PFSK-1 (cell line): ENCODE measurements around the gene BRCC3. TPM values are rescaled to one million over a fixed set of nuclear protein-coding genes. Genes with fewer than 3 reads are reported as not detected.
A peak's percentile ranks its signal among the peaks of the same experiment; 100 is the strongest.

Source experiments
- FOXP2 ChIP-seq: optimal IDR thresholded peaks from 2 replicates; pipeline ENCODE3; 2011; ENCODE audit warnings: borderline replicate concordance, control low read depth, inconsistent platforms; ENCODE audit not compliant: insufficient read depth; ENCODE audit errors: extremely low read length, extremely low read depth
- POLR2AphosphoS5 ChIP-seq: IDR thresholded peaks from 2 replicates; pipeline ENCODE4 v1.6.1; 2012; ENCODE audit warnings: low read depth, mild to moderate bottlenecking, control low read depth, low read length, moderate library complexity
- REST ChIP-seq, 2 experiments: IDR thresholded peaks; 2 replicates each; pipeline versions ENCODE4 v1.6.1 to v1.8.0; 2011 to 2012; ENCODE audit warnings: low read depth in 2 of 2, low read length in 2 of 2, control low read depth in 1 of 2, inconsistent platforms in 1 of 2, mild to moderate bottlenecking in 1 of 2, moderate library complexity in 1 of 2; ENCODE audit not compliant: insufficient read depth in 1 of 2
- SIN3A ChIP-seq: IDR thresholded peaks from 2 replicates; pipeline ENCODE4 v1.6.1; 2012; ENCODE audit warnings: mild to moderate bottlenecking, low read length, moderate library complexity, borderline replicate concordance; ENCODE audit not compliant: insufficient read depth
- TAF1 ChIP-seq: IDR thresholded peaks from 2 replicates; pipeline ENCODE4 v1.6.1; 2012; ENCODE audit warnings: low read length, control low read depth, borderline replicate concordance; ENCODE audit not compliant: insufficient read depth
- polyA plus RNA-seq: library from polyadenylated mRNA; unstranded; fragments of >200 nt; gene quantifications from one replicate; pipeline ENCODE4 v1.2.1, GENCODE V29; 2012; ENCODE audit warnings: low read depth, missing spikeins; ENCODE audit not compliant: insufficient read length

The BRCC3 gene
- polyA plus RNA-seq = 16.7 TPM

GRCh38 chrX:155070975-155071693 lies at the start of gene BRCC3, which contains the start of the genes CMC4 and MTCP1:
TSS of gene BRCC3 (plus strand) at chrX:155071508. CDS start at chrX:155071528, 20 bp downstream.
TSS of gene CMC4 (minus strand) at chrX:155071136. CDS start at chrX:155064023, 7,113 bp downstream.
TSS of gene MTCP1 (minus strand) at chrX:155071136. CDS start at chrX:155066010, 5,126 bp downstream.
- 0 out of 4 replicates have a peak, but pooled peaks of 1 of the 2 experiments have one; percentile 25 for TF ChIP-seq REST (IDR thresholded peaks at IDR 0.05; ENCODE audit: insufficient read depth in 1 of 2, low read depth in 2 of 2, low read length in 2 of 2)
- TF ChIP-seq FOXP2 = peak; percentile 6
- TF ChIP-seq TAF1 = peak; percentile 63
- no peak for TF ChIP-seq SIN3A
- TF ChIP-seq POLR2AphosphoS5 = peak; percentile 66

- no peak for TF ChIP-seq TAF1
- no peak for TF ChIP-seq POLR2AphosphoS5
Measured at GRCh38 chrX:155022585-155022984, 48.7 kb upstream of the BRCC3 start, which contains the start of gene F8. TSS of gene F8 (minus strand) at chrX:155022723. CDS start at chrX:155022552, 171 bp downstream.

- TF ChIP-seq REST (IDR thresholded peaks at IDR 0.05; ENCODE audit: insufficient read depth in 1 of 2, low read depth in 2 of 2, low read length in 2 of 2) = no peak
- TF ChIP-seq SIN3A = no peak
- TF ChIP-seq TAF1 = no peak
- TF ChIP-seq FOXP2 = no peak
- TF ChIP-seq POLR2AphosphoS5 = no peak
Measured at GRCh38 chrX:155023907-155024833, 47.1 kb upstream of the BRCC3 start.

GRCh38 chrX:155026420-155026726 lies 44.9 kb upstream of the BRCC3 start:
- TF ChIP-seq REST (IDR thresholded peaks at IDR 0.05; ENCODE audit: insufficient read depth in 1 of 2, low read depth in 2 of 2, low read length in 2 of 2) = no peak
- TF ChIP-seq SIN3A = no peak
- no peak for TF ChIP-seq TAF1
- TF ChIP-seq FOXP2 = no peak
- TF ChIP-seq POLR2AphosphoS5 = no peak; the same call in 1 of the 2 replicates
